Osteoblast (primary cell): ENCODE data around the gene SORBS2. TPM values are rescaled to one million over a fixed set of nuclear protein-coding genes. Genes with fewer than 3 reads are reported as not detected.
A peak's percentile ranks its signal among the peaks of the same experiment; 100 is the strongest.

Source experiments
- DNase-seq: peaks from one replicate; pipeline ENCODE4 v3.0.0; 2011; ENCODE audit warnings: low spot score, mixed read lengths; ENCODE audit not compliant: insufficient read length; ENCODE audit errors: missing footprints
- H2AFZ ChIP-seq: 2 replicates; pipeline ENCODE4 v1.6.0; 2011; ENCODE audit warnings: mild to moderate bottlenecking, low read length
- H3K27ac ChIP-seq: 2 replicates; pipeline ENCODE4 v1.5.1; 2011; ENCODE audit warnings: mild to moderate bottlenecking, low read depth, low read length, moderate library complexity
- H3K27me3 ChIP-seq: 2 replicates; pipeline ENCODE4 v1.6.0; 2012; ENCODE audit warnings: mild to moderate bottlenecking, control low read depth, inconsistent platforms, low read length, moderate library complexity; ENCODE audit not compliant: insufficient read depth
- H3K36me3 ChIP-seq: 2 replicates; pipeline ENCODE4 v1.5.1; 2011; ENCODE audit warnings: mild to moderate bottlenecking, low read length, control low read depth, moderate library complexity; ENCODE audit not compliant: insufficient read depth
- H3K4me1 ChIP-seq: 2 replicates; pipeline ENCODE4 v1.5.1; 2011; ENCODE audit warnings: mild to moderate bottlenecking, low read length, control low read depth, moderate library complexity; ENCODE audit not compliant: insufficient read depth
- H3K4me2 ChIP-seq: 2 replicates; pipeline ENCODE4 v1.6.0; 2011; ENCODE audit warnings: mild to moderate bottlenecking, low read length; ENCODE audit not compliant: insufficient read depth
- H3K4me3 ChIP-seq: fragments of 200-600 bp; sonication (generic); 3 replicates; pipeline ENCODE4 v1.5.1; 2012; ENCODE audit warnings: mild to moderate bottlenecking, low read length, inconsistent platforms; ENCODE audit not compliant: insufficient read depth
- H3K79me2 ChIP-seq: 2 replicates; pipeline ENCODE4 v1.6.0; 2012; ENCODE audit warnings: mild to moderate bottlenecking, low read length, control low read depth, inconsistent platforms; ENCODE audit not compliant: insufficient read depth
- H3K9me3 ChIP-seq: 2 replicates; pipeline ENCODE4 v1.5.1; 2011; ENCODE audit warnings: low read depth, low read length, control low read depth
- H4K20me1 ChIP-seq: 2 replicates; pipeline ENCODE4 v1.6.0; 2012; ENCODE audit warnings: mild to moderate bottlenecking, low read length, control low read depth; ENCODE audit not compliant: insufficient read depth
- total RNA-seq: library from RNA; depleted of rRNA; stranded (reverse); fragments of >200 nt; gene quantifications from 2 replicates; pipeline ENCODE4 v1.2.3, GENCODE V29; 2012
- TF ChIP-seq, protein P1 (sequence below): IDR thresholded peaks from 2 replicates; pipeline ENCODE4 v1.5.1; 2011; ENCODE audit warnings: mild to moderate bottlenecking, low read depth, low read length, moderate library complexity; ENCODE audit errors: extremely low read depth

Gene SORBS2
- total RNA-seq, 1 donor, result 85.0 TPM

DNA sequence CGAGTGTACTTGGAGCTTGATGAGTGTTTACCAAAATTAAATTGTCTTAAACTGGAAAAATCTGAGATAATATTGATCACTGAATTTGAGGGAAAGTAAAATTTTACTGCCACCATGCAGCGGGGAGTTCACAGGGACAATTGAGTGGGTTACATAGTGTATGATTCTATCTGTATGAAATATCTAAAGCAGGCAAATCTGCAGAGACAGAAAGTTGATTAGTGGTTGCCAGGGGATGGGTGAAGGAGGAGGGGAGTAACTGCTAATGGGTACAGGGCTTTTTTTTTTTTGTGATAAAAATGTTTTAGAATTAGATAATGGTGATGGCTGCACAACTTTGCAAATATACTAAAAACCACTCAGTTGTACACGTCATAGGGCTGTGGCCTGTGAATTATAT, 241.3 kb downstream of the SORBS2 start:
- TF ChIP-seq, protein P1, sequence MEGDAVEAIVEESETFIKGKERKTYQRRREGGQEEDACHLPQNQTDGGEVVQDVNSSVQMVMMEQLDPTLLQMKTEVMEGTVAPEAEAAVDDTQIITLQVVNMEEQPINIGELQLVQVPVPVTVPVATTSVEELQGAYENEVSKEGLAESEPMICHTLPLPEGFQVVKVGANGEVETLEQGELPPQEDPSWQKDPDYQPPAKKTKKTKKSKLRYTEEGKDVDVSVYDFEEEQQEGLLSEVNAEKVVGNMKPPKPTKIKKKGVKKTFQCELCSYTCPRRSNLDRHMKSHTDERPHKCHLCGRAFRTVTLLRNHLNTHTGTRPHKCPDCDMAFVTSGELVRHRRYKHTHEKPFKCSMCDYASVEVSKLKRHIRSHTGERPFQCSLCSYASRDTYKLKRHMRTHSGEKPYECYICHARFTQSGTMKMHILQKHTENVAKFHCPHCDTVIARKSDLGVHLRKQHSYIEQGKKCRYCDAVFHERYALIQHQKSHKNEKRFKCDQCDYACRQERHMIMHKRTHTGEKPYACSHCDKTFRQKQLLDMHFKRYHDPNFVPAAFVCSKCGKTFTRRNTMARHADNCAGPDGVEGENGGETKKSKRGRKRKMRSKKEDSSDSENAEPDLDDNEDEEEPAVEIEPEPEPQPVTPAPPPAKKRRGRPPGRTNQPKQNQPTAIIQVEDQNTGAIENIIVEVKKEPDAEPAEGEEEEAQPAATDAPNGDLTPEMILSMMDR, result no peak
- H3K79me2 ChIP-seq, result no peaks in the 10 kb centered on the region
- no peaks in the 10 kb centered on the region for H3K36me3 ChIP-seq
- peaks cover 17% of the 10 kb centered on the region for H3K4me1 ChIP-seq
- no peaks in the 10 kb centered on the region for H3K9me3 ChIP-seq
- H3K27me3 ChIP-seq, result no peaks in the 10 kb centered on the region
- no peak overlapping the region for H3K27ac ChIP-seq
- no peak overlapping the region for H3K4me2 ChIP-seq
- no peak overlapping the region for H3K4me3 ChIP-seq
- DNase-seq, result no peak
- no peaks in the 10 kb centered on the region for H4K20me1 ChIP-seq
- no peak overlapping the region for H2AFZ ChIP-seq

DNA sequence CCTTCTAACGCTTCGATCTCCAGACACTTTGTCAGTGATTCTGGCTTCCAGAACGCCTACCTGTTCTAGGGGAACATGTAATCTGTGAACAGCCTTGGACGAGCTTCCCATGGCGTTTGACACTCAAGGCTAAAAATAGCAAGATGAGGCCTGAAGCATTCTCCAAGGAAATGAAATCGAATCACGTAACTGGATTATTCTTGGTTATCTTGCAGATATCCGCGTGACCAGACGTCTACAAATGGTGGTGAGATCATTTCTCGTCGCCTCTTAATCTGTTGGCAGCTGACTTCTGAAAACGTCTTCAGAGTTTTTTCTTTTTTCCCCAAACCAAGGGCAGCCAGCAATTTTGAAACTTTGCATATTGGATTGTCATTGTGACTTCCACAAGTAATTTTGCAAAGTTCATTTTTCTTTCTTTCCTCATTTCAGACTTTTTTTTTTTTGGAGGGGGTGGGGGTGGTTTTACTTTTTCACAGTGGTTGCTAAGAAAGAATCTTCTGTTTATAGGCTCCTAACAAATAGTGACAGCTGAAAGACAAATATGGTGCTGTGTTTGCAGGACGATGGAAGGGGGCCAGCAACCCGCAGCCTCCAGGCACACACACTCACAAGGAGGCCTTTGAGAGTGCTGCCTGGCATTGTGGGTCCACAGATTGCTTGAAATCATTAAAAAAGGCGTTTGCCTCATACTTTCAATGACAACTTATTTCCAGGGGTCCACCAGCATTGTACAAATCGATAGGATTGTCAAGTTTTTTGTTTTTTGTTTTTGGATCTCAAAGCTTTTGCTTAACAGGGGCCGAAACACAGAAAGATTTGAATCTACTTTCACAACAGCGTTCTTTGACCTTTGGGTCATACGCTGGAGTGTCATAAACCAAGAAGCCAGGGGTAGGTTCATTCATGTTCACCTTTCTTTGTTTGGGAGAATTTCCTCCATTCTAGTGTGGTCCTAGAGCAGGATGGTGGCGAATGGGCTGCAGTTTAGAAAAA, 244.3 kb downstream of the SORBS2 start:
- H3K4me3 ChIP-seq, result no peak overlapping the region
- H3K79me2 ChIP-seq, result no peaks in the 10 kb centered on the region
- peak overlapping the region; percentile 87 for H3K27ac ChIP-seq
- H3K4me1 ChIP-seq, result peaks cover 14% of the 10 kb centered on the region
- no peak for DNase-seq
- H3K4me2 ChIP-seq, result no peak overlapping the region
- no peaks in the 10 kb centered on the region for H3K27me3 ChIP-seq
- TF ChIP-seq, protein P1, result no peak
- peak overlapping the region; percentile 53 for H2AFZ ChIP-seq
- H3K36me3 ChIP-seq, result no peaks in the 10 kb centered on the region
- H3K9me3 ChIP-seq, result no peaks in the 10 kb centered on the region
- no peaks in the 10 kb centered on the region for H4K20me1 ChIP-seq

DNA sequence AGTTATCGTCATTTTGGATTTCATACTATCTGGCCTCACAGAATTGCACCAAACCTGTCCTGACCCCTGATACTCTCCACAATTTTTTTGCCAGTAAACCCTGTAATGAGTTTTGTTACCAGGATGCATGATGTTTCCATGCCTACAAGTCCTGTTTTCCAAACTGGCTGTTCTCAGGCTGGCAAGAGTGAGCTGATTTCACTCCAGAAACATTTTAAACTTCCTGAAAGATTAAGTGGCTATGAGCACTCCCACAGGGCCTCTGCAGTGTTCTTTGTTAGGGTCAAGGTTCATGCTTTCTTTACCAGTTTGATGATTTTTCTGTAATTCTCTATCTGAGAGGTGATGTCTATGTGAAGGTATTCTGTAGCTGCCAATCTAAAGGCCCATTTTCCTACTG, 245.0 kb downstream of the SORBS2 start:
- Histone ChIP-seq H3K9me3 (no peaks in the 10 kb centered on the region), H3K36me3 (no peaks in the 10 kb centered on the region), H3K4me2 (no peak overlapping the region), H3K79me2 (no peaks in the 10 kb centered on the region), H4K20me1 (no peaks in the 10 kb centered on the region), H3K4me1 (peaks cover 14% of the 10 kb centered on the region), H3K27ac (peak overlapping the region; percentile 87), H3K4me3 (no peak overlapping the region), H3K27me3 (no peaks in the 10 kb centered on the region), H2AFZ (no peak overlapping the region)
- DNase-seq, result peak; percentile 69
- TF ChIP-seq, protein P1, result no peak

- TF ChIP-seq, protein P1, result no peak
- H3K4me1 ChIP-seq, result peaks cover 14% of the 10 kb centered on the region
- no peak for DNase-seq
- no peaks in the 10 kb centered on the region for H3K27me3 ChIP-seq
- no peaks in the 10 kb centered on the region for H3K79me2 ChIP-seq
- no peaks in the 10 kb centered on the region for H3K9me3 ChIP-seq
- no peaks in the 10 kb centered on the region for H3K36me3 ChIP-seq
- H3K4me3 ChIP-seq, result no peak overlapping the region
- H3K27ac ChIP-seq, result peak overlapping the region; percentile 87
- H2AFZ ChIP-seq, result no peak overlapping the region
- H4K20me1 ChIP-seq, result no peaks in the 10 kb centered on the region
- no peak overlapping the region for H3K4me2 ChIP-seq
These were observed 245.6 kb downstream of the SORBS2 start for GRCh38 chr4:185566425-185566824.
